ENCODE results near the gene ARHGAP21. TPM values are rescaled to one million over a fixed set of nuclear protein-coding genes. Genes with fewer than 3 reads are reported as not detected.

Gene ARHGAP21
- polyA plus RNA-seq, 1 donor from 2014 or later: 138 TPM

- Histone ChIP-seq H2AFZ (ENCODE audit: low read depth, low read length) (no peak overlapping the region), H3K9me3 (ENCODE audit: low read length) (peaks cover 11% of the 10 kb centered on the region), H3K9ac (ENCODE audit: low read length) (no peak overlapping the region), H3K4me3 (ENCODE audit: low read length) (no peak overlapping the region), H3K79me2 (replicated peaks; ENCODE audit: insufficient read depth, low read length) (peaks cover 74% of the 10 kb centered on the region), H3K27ac (ENCODE audit: low read length) (no peak overlapping the region), H3K27me3 (ENCODE audit: insufficient read depth, low read depth, low read length) (no peaks in the 10 kb centered on the region), H3F3A (ENCODE audit: insufficient read depth, low read length, poor library complexity, severe bottlenecking) (no peaks in the 10 kb centered on the region), H3K9me2 (ENCODE audit: insufficient read depth, low read length) (no peaks in the 10 kb centered on the region), H3K36me3 (ENCODE audit: insufficient read depth, low read length) (no peaks in the 10 kb centered on the region), H3K4me2 (ENCODE audit: low read length) (no peak overlapping the region), H4K20me1 (ENCODE audit: insufficient read depth) (no peaks in the 10 kb centered on the region)
- TF ChIP-seq MXI1 (conservative IDR thresholded peaks at IDR 0.05; ENCODE audit: poor library complexity, severe bottlenecking): no peak
- no peak for TF ChIP-seq RAD21 (conservative IDR thresholded peaks at IDR 0.05)
- TF ChIP-seq EP300 (conservative IDR thresholded peaks at IDR 0.05; ENCODE audit: poor library complexity, severe bottlenecking): no peak
- TF ChIP-seq CTCF (IDR thresholded peaks at IDR 0.05; ENCODE audit: poor library complexity, severe bottlenecking): no peak
- no peak for TF ChIP-seq TAF1 (IDR thresholded peaks at IDR 0.05; ENCODE audit: low read depth)
- TF ChIP-seq EZH2 (IDR thresholded peaks at IDR 0.05; ENCODE audit: borderline replicate concordance, insufficient read depth, low read length, poor library complexity, severe bottlenecking): no peak
- no peak for TF ChIP-seq REST (IDR thresholded peaks at IDR 0.05; ENCODE audit: borderline replicate concordance)
- no peak for TF ChIP-seq SMC3 (conservative IDR thresholded peaks at IDR 0.05; ENCODE audit: poor library complexity)
- TF ChIP-seq POLR2AphosphoS5 (IDR thresholded peaks at IDR 0.05): no peak
Observed at GRCh38 chr10:24678757-24679156, 44.9 kb downstream of the ARHGAP21 start.

- Histone ChIP-seq H3F3A (ENCODE audit: insufficient read depth, low read length, poor library complexity, severe bottlenecking) (no peaks in the 10 kb centered on the region), H3K9ac (ENCODE audit: low read length) (no peak overlapping the region), H3K27ac (ENCODE audit: low read length) (no peak overlapping the region), H3K9me2 (ENCODE audit: insufficient read depth, low read length) (no peaks in the 10 kb centered on the region), H2AFZ (ENCODE audit: low read depth, low read length) (no peak overlapping the region), H4K20me1 (ENCODE audit: insufficient read depth) (no peaks in the 10 kb centered on the region), H3K79me2 (replicated peaks; ENCODE audit: insufficient read depth, low read length) (peaks cover 83% of the 10 kb centered on the region), H3K4me2 (ENCODE audit: low read length) (no peak overlapping the region), H3K9me3 (ENCODE audit: low read length) (peaks cover 11% of the 10 kb centered on the region), H3K4me3 (ENCODE audit: low read length) (no peak overlapping the region), H3K27me3 (ENCODE audit: insufficient read depth, low read depth, low read length) (no peaks in the 10 kb centered on the region), H3K36me3 (ENCODE audit: insufficient read depth, low read length) (no peaks in the 10 kb centered on the region)
- no peak for TF ChIP-seq CTCF (IDR thresholded peaks at IDR 0.05; ENCODE audit: poor library complexity, severe bottlenecking)
- TF ChIP-seq POLR2AphosphoS5 (IDR thresholded peaks at IDR 0.05): no peak
- TF ChIP-seq REST (IDR thresholded peaks at IDR 0.05; ENCODE audit: borderline replicate concordance): no peak
- TF ChIP-seq EZH2 (IDR thresholded peaks at IDR 0.05; ENCODE audit: borderline replicate concordance, insufficient read depth, low read length, poor library complexity, severe bottlenecking): no peak
- TF ChIP-seq RAD21 (conservative IDR thresholded peaks at IDR 0.05): no peak
- TF ChIP-seq SMC3 (conservative IDR thresholded peaks at IDR 0.05; ENCODE audit: poor library complexity): no peak
- no peak for TF ChIP-seq TAF1 (IDR thresholded peaks at IDR 0.05; ENCODE audit: low read depth)
- no peak for TF ChIP-seq EP300 (conservative IDR thresholded peaks at IDR 0.05; ENCODE audit: poor library complexity, severe bottlenecking)
- no peak for TF ChIP-seq MXI1 (conservative IDR thresholded peaks at IDR 0.05; ENCODE audit: poor library complexity, severe bottlenecking)
Observed at GRCh38 chr10:24674892-24675632, 48.6 kb downstream of the ARHGAP21 start.

All from neural cell (in vitro differentiated cells).